ENCODE results near the gene OR52B6. TPM values are rescaled to one million over a fixed set of nuclear protein-coding genes. Genes with fewer than 3 reads are reported as not detected.

Gene OR52B6
- total and polyA plus RNA-seq, 9 donors = not detected

- Histone ChIP-seq H3K4me3 (peak overlapping the region; percentile 54), H3K27ac (peak overlapping the region in 1 of 2 donors; percentile 16), H3K9me3 (no peaks in the 10 kb centered on the region), H3K36me3 (no peaks in the 10 kb centered on the region), H3K4me1 (ENCODE audit: insufficient read depth) (peaks cover 10% of the 10 kb centered on the region), H3K27me3 (no peaks in the 10 kb centered on the region)
- intact Hi-C loops (cut with DNase I) = no loop called here
- 3 to 9% (median 6%) methylated on average over 4 of the region's 4 CpGs for WGBS, 3 donors
- TF ChIP-seq EP300 (IDR thresholded peaks at IDR 0.05) (no peak), CTCF (IDR thresholded peaks at IDR 0.05) (no peak), POLR2A (IDR thresholded peaks at IDR 0.05) (no peak)
- DNase-seq = no peak
Observed at GRCh38 chr11:5625281-5625680, 44.6 kb downstream of the OR52B6 start.

GRCh38 chr11:5626196-5626595 lies 45.5 kb downstream of the OR52B6 start:
- H3K4me1 ChIP-seq (ENCODE audit: insufficient read depth) = peaks cover 10% of the 10 kb centered on the region
- H3K9me3 ChIP-seq = no peaks in the 10 kb centered on the region
- no peak overlapping the region for H3K27ac ChIP-seq
- no peaks in the 10 kb centered on the region for H3K36me3 ChIP-seq
- intact Hi-C loops (cut with DNase I) = no loop called here
- TF ChIP-seq EP300 (IDR thresholded peaks at IDR 0.05) = no peak
- no peak for TF ChIP-seq POLR2A (IDR thresholded peaks at IDR 0.05)
- TF ChIP-seq CTCF (IDR thresholded peaks at IDR 0.05) = no peak
- H3K4me3 ChIP-seq = no peak overlapping the region
- WGBS, 3 donors = 61 to 73% (median 68%) methylated on average over 5 of the region's 5 CpGs
- DNase-seq = no peak
- no peaks in the 10 kb centered on the region for H3K27me3 ChIP-seq

GRCh38 chr11:5631417-5631816 lies 50.7 kb downstream of the OR52B6 start:
- Histone ChIP-seq H3K9me3 (no peaks in the 10 kb centered on the region), H3K4me1 (ENCODE audit: insufficient read depth) (no peaks in the 10 kb centered on the region), H3K4me3 (no peak overlapping the region), H3K36me3 (no peaks in the 10 kb centered on the region), H3K27ac (no peak overlapping the region), H3K27me3 (no peaks in the 10 kb centered on the region)
- DNase-seq = no peak
- WGBS, 3 donors = 19 to 47% (median 21%) methylated on average over 2 of the region's 2 CpGs
- TF ChIP-seq CTCF (IDR thresholded peaks at IDR 0.05) (no peak), POLR2A (IDR thresholded peaks at IDR 0.05) (no peak), EP300 (IDR thresholded peaks at IDR 0.05) (no peak)
- intact Hi-C loops (cut with DNase I) = loop anchor here in 1 of 4 donors (10.0 kb wide), 1 partner anchor 357 kb away; no protein-coding TSS in a partner anchor

Other genes starting within 250 kb of the OR52B6 start
- 1 to 10 TPM in 4 of 7 donors, under 1 TPM in 3; 0.56 to 2.1 (median 1.1) TPM for gene OR51B5, start 237.4 kb upstream of the OR52B6 start, total RNA-seq
- under 1 TPM; 0.30 to 0.47 TPM for gene OR51B5, start 237.4 kb upstream of the OR52B6 start, polyA plus RNA-seq
- not detected for gene OR51B6, start 229.4 kb upstream of the OR52B6 start, total RNA-seq
- not detected for gene OR51B6, start 229.4 kb upstream of the OR52B6 start, polyA plus RNA-seq
- under 1 TPM in 1 of 7 donors, not detected in 6; 0.12 TPM for gene OR51M1, start 197.1 kb upstream of the OR52B6 start, total RNA-seq
- under 1 TPM in 1 of 2 donors, not detected in 1; 0.08 TPM for gene OR51M1, start 197.1 kb upstream of the OR52B6 start, polyA plus RNA-seq
- not detected for gene OR51Q1, start 158.8 kb upstream of the OR52B6 start, total RNA-seq
- not detected for gene OR51Q1, start 158.8 kb upstream of the OR52B6 start, polyA plus RNA-seq
- gene OR51I1, start 139.4 kb upstream of the OR52B6 start, total RNA-seq = 1 to 10 TPM in 1 of 7 donors, under 1 TPM in 5, not detected in 1; 0.25 to 1.4 (median 0.66) TPM
- not detected for gene OR51I1, start 139.4 kb upstream of the OR52B6 start, polyA plus RNA-seq
- gene OR51I2, start 131.6 kb upstream of the OR52B6 start, total RNA-seq = not detected
- gene OR51I2, start 131.6 kb upstream of the OR52B6 start, polyA plus RNA-seq = not detected
- gene OR52D1, start 92.2 kb upstream of the OR52B6 start, total RNA-seq = not detected
- gene OR52D1, start 92.2 kb upstream of the OR52B6 start, polyA plus RNA-seq = not detected
- 10 to 100 TPM in 1 of 7 donors, 1 to 10 TPM in 3, under 1 TPM in 3; 0.30 to 10.6 (median 1.0) TPM for gene UBQLN3, start 70.9 kb upstream of the OR52B6 start, total RNA-seq
- not detected for gene UBQLN3, start 70.9 kb upstream of the OR52B6 start, polyA plus RNA-seq
- 1 to 10 TPM in 6 of 7 donors, under 1 TPM in 1; 0.50 to 3.0 (median 1.3) TPM for gene UBQLNL, start 64.2 kb upstream of the OR52B6 start, total RNA-seq
- under 1 TPM; 0.73 to 0.87 TPM for gene UBQLNL, start 64.2 kb upstream of the OR52B6 start, polyA plus RNA-seq
- gene OR52H1, start 32.3 kb upstream of the OR52B6 start, total RNA-seq = 1 to 10 TPM in 3 of 7 donors, under 1 TPM in 4; 0.26 to 3.6 (median 0.89) TPM
- under 1 TPM in 1 of 2 donors, not detected in 1; 0.07 TPM for gene OR52H1, start 32.3 kb upstream of the OR52B6 start, polyA plus RNA-seq
- 1 to 10 TPM; 2.3 to 6.3 (median 4.2) TPM for gene TRIM6, start 15.8 kb downstream of the OR52B6 start, total RNA-seq
- gene TRIM6, start 15.8 kb downstream of the OR52B6 start, polyA plus RNA-seq = 1 to 10 TPM; 2.6 to 6.1 TPM
- gene TRIM34, start 44.1 kb downstream of the OR52B6 start, total RNA-seq = 1 to 10 TPM; 4.7 to 8.8 (median 6.1) TPM
- gene TRIM34, start 44.1 kb downstream of the OR52B6 start, polyA plus RNA-seq = 10 to 100 TPM in 1 of 2 donors, 1 to 10 TPM in 1; 7.2 to 16.6 TPM
- gene TRIM5, start 104.2 kb downstream of the OR52B6 start, total RNA-seq = 10 to 100 TPM; 16.8 to 35.8 (median 24.9) TPM
- 10 to 100 TPM; 11.8 to 23.8 TPM for gene TRIM5, start 104.2 kb downstream of the OR52B6 start, polyA plus RNA-seq
- gene TRIM22, start 108.9 kb downstream of the OR52B6 start, total RNA-seq = 10 to 100 TPM; 31.0 to 77.4 (median 68.5) TPM
- 10 to 100 TPM; 40.7 to 84.4 TPM for gene TRIM22, start 108.9 kb downstream of the OR52B6 start, polyA plus RNA-seq
- under 1 TPM in 6 of 7 donors, not detected in 1; 0.17 to 0.43 (median 0.24) TPM for gene OR56B1, start 155.6 kb downstream of the OR52B6 start, total RNA-seq
- gene OR56B1, start 155.6 kb downstream of the OR52B6 start, polyA plus RNA-seq = not detected
- gene OR52N4, start 173.4 kb downstream of the OR52B6 start, total RNA-seq = under 1 TPM in 4 of 7 donors, not detected in 3; 0.28 to 0.84 (median 0.64) TPM
- under 1 TPM; 0.39 to 0.50 TPM for gene OR52N4, start 173.4 kb downstream of the OR52B6 start, polyA plus RNA-seq
- under 1 TPM in 1 of 7 donors, not detected in 6; 0.11 TPM for gene OR52N5, start 202.5 kb downstream of the OR52B6 start, total RNA-seq
- gene OR52N5, start 202.5 kb downstream of the OR52B6 start, polyA plus RNA-seq = not detected
- under 1 TPM in 1 of 7 donors, not detected in 6; 0.23 TPM for gene OR52N1, start 210.4 kb downstream of the OR52B6 start, total RNA-seq
- not detected for gene OR52N1, start 210.4 kb downstream of the OR52B6 start, polyA plus RNA-seq
- not detected for gene OR52N2, start 228.0 kb downstream of the OR52B6 start, total RNA-seq
- gene OR52N2, start 228.0 kb downstream of the OR52B6 start, polyA plus RNA-seq = not detected